Stimulated activated CD8-positive, alpha-beta memory T cell treated with anti-CD3 and anti-CD28 coated beads, Interleukin-7, amount 100 ng/mL, for 24 hours (primary cell): Measurements from ENCODE around the gene PTPRT.

Source experiments
- DNase-seq: peaks from one replicate; pipeline ENCODE4 v3.0.0-alpha.2; 2020; ENCODE audit warnings: low read depth

PTPRT gene

DNA sequence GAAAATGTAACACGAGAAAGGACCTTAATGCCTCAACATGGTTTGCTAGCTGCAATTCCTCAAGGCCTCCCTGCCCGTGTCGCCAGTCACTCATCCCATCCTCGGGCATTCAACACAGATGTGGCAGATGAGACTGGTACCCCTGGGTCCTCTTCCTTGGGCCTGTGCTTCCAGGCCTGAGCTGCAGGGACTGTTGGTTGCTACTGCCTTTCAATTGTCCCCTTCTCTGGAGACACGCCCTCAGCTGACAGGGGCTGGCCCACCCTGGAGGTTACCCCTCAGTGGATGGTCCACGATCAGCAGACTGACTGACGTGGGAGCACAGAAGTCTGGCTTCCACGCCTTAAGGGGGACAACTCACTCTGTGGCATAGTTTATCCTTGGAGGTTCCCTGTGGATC lies 1076.5 kb downstream of the PTPRT start:
- no peak for DNase-seq

DNA sequence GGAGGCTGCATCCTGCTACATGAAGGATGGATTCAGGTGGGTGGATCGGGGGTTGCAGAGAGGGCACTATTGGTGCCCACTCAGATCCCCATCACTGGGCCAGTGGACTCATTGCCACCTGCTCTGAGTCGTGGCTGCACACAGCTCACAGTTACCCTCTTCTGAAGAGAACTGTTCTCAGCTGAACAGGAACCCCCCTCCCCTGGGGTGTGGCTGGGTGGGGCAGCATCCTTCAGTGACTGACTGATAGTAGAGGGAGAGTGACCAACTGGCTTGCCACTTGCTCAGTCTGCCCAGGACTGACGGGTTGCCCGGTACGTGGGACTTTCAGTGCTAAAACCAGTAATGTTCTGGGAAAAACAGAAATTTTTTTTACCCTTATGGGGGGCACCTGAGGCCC lies 1077.5 kb downstream of the PTPRT start:
- no peak for DNase-seq

GRCh38 chr20:42111349-42111748 lies 1078.4 kb downstream of the PTPRT start:
- no peak for DNase-seq

DNA sequence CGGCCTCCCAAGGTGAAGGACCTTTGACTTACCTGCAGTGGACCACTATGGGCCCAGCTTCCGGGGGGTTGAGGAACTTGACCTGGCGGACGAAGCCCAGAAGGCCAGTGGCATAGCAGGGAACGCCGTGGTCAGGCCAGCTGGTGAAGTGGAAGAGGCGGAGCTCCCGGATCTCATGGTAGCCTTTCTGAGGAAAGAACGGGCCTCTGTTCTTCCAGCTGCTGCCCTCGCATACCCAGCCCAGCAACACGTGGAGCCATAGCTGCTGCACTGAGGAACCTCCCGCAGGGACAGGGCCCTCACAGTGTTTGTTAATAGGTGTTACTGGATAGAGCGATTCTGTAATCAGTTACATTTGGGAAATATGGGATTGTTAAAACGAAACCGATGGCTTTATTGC lies 1079.4 kb downstream of the PTPRT start:
- no peak for DNase-seq

GRCh38 chr20:42102000-42102399 lies 1087.7 kb downstream of the PTPRT start:
- DNase-seq: no peak

- DNase-seq: no peak
These were observed 1089.5 kb downstream of the PTPRT start for GRCh38 chr20:42100137-42100704.

GRCh38 chr20:42099101-42099500 lies 1090.6 kb downstream of the PTPRT start:
- DNase-seq: no peak

DNA sequence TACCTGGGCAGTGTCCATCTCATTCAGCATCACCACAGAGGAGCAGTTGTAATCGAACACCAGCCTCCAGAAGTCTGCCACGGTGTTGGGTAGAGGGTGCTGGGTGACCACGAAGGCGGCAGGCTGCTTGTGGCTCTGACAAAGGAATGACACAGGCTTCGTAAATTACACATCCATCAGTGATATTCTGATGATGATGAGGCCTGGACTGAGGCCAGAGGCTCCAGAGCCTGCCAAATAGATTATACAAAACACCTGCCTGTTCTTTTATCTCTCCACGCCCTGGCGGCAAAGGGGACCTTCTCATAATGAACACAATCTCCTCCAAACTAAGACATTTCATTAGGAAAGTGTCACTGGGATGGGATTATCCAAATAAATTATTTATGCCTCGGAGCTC lies 1091.3 kb downstream of the PTPRT start:
- no peak for DNase-seq

GRCh38 chr20:42097741-42098140 lies 1092.0 kb downstream of the PTPRT start:
- DNase-seq: no peak

DNA sequence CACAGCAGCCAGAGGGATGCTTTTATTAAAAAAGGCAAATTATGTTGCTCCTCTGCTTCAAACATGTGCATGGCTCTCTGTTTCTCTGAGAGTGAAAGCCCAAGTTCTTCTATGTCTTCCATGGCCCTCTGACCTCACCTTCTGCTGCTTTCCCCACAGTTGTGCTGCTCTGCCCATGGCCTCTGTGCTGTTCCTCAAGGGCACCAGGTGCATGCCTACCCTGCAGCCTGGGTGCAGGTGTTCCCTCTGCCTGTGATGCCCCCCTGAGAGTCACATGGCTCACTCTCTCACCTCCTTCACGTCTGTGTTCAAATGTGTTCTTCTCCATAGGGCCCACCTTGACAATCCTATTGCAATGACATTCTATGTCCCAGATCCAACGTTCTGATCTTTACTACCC lies 1094.5 kb downstream of the PTPRT start:
- DNase-seq: no peak

DNA sequence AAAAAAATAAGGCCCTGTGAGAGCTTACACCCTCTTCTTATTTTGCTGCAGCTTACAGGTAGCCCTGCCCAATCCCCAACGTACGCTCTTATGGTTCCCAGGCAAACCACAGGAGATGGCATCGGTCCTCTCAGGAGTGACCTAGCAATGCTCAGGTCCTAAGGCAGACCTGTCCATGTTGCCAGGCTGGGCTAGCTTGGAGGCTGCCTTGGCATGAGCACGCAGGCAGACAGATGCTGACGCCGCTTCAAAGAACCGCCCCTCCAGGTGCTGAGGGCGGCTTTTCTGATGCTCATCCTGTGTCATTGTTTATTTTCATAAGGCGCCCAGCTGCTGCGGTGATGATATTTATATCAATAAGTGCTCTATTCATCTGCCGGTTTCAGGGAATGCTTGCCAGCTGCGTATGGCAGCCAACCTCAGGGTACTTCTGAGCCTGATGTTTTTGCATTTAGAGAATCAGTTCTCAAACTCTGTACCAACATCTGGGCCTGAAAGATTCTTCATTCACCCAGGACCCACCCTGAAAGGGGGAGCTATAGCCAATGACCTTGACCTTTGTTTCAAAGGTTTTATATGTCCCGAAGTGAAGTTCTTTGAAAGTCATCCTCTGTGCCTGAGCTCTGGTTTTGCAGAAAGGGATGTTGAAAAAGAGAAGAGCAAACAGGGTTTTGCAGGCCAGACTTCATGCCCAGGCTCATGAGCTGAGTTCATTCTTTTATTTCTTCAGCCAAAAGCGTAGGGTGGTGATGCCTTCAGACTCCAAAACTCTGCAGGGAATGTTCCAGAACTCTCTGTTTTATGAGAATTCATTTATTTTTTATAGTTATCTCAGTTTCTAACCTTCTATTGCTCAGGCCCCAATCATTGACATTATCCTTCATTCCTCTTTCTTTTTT lies 1095.9 kb downstream of the PTPRT start:
- no peak for DNase-seq

- DNase-seq: no peak
These were observed 1096.7 kb downstream of the PTPRT start for GRCh38 chr20:42093041-42093440.

GRCh38 chr20:42085366-42085765 lies 1104.3 kb downstream of the PTPRT start:
- no peak for DNase-seq

DNA sequence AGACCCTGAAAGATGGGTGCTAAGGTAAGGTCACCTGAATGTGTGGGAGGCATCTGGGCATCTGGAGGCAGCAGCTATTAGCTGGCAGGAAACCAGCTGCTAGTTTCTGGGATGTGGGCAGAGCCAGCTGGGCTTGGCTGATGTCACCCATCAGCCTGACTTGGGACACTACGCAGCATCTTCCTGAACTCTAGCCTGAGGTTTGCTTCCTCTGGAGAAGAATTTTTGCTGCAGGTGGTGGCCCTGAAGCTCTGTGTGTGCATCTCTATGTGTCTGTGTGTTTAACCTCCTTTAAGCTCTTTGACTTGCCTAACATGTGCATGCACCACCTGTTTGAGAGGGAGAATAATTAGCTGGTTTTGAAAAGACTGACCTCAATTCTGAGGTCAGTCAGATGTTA lies 1106.4 kb downstream of the PTPRT start:
- DNase-seq: no peak

- no peak for DNase-seq
These were observed 1107.1 kb downstream of the PTPRT start for GRCh38 chr20:42082611-42083010.

- no peak for DNase-seq
These were observed 1108.8 kb downstream of the PTPRT start for GRCh38 chr20:42080956-42081355.

DNA sequence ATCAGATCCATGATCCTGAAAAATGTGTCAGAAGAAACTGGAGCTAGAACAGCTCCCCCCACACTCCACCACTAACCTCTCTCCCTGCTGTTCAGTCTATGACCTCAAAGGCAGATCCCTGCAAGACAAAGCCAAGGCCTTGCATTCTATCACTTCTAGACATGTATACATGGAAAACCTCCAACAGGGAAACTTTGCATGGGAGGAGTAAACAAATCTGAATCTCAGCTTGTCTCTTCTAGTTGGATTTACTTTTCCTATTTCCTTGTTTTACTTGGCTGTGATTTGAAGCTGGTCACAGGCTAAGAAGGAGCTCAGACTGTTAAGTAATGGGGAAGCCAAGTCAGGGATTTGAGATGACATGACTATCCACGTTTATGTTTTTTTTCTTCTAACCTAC lies 1114.8 kb downstream of the PTPRT start:
- no peak for DNase-seq

DNA sequence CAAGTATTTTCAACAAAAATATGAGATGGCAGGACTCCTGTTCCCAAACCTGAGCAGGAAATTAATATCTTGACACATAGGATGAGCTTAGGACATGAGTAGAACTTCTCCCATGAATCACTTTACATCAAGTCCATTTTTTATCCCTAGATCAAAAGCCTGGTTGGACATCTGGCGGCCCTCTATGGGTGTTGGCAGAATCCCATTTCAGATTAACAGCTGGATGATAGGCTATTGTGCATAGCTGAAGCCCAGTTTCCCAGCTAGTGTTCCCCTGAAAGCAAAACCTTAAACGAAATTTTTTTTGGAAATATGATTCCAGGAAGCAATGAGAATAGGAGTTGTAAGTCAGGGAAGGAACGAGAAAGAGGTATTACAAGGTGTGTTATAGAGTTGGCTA lies 1122.1 kb downstream of the PTPRT start:
- no peak for DNase-seq

DNA sequence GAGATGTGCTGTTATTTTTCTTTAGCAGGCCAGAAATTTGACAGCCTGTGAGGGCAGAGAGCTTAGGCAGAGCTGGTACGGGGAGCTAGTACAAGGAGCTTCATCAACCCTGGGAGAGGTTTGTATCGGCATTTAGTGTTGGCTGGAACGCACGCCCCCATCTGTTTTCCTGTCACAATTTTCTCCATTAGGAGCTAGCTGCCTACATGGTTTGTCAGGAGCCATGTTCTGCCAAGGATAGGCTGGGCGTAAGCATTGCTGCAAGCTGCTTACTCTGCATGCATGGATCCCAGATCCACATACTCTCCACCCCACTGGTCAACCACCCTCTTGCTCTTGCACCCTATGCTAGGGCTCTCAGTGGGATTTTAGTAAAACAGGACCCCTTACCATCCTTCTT lies 1122.5 kb downstream of the PTPRT start:
- no peak for DNase-seq

DNA sequence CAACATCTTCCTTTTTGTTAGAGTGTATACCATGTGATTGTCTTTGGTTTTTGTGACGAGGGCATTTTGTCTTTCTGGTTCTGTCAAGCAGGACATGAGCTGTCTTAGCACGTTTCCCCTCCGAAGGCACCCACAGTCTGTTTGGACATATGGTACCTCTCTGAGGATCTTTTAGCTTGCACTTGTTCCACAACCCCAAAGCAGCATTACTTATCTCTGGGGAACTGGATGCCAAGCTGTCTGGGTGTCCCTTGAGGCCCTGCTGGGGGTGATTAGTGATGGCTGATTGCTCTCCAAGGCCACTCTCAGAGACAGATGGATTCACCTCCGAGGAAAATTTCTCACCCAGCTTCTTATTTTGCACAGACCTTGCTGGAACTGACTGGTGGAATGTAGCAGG lies 1126.6 kb downstream of the PTPRT start:
- no peak for DNase-seq

DNA sequence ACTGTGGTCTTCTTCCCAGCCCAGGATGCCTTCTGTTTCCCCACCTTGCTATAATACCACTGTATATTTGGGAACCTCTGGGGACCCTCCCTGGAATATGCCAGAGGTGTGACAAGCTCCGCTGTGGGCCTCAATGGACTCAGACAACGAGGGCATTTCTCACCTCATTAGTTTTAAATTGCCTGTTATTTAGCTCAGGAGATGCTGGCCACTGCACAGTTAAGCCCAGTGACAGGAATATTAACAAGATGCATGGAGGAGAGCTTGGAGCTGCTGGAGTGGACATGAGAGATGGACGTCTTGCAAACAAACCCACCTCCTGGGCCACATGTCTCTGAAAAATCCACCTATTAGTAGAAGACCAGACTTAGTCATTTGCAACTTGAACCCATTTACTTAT lies 1136.4 kb downstream of the PTPRT start:
- no peak for DNase-seq

GRCh38 chr20:42051921-42052320 lies 1137.8 kb downstream of the PTPRT start:
- DNase-seq: no peak

DNA sequence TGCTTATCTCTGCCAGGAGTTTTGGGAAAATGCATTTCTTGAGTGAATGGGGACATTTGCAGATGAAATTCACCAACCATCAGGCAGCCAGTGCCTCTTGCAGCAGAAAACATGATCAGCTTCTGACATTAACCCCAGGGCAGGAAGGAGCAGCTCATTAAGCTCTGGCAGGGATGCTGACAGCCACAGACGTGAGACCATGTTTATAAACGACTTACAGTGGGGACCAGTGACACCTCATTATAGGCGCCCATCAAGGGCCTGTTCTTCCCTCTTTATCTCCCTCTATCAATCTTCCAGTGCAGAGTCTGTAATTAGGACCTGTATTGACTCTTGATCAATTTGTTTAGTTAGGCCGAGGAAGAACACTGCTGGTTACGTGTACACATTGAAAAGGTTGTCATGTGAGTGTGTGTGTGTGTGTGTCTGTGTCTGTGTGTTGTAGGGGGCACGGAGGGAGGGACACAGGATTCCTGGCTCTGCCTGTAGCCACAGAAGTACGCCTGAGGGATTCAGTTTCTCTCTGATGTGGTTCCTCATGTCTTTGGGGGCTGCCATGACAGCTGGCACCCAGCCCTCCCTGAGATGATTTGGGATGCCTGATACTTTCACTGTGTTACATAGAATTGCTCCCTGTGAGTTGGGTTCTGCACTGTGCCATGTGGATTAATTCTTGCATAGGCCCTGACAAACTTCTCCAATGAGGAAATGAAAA lies 1143.2 kb downstream of the PTPRT start:
- no peak for DNase-seq
